Erythroblast (primary cell): ENCODE results near the gene PIP4K2A.

Experiments used
- DNase-seq, 2 experiments: peaks; one replicate each; lab custom pipeline; 2025; lab: John Stamatoyannopoulos, UW
- GATA1 ChIP-seq: IDR thresholded peaks from 2 replicates; pipeline ENCODE4 v1.6.1; 2011; ENCODE audit warnings: low read depth, mild to moderate bottlenecking, control low read depth, low read length, moderate library complexity
- POLR2A ChIP-seq: IDR thresholded peaks from 2 replicates; pipeline ENCODE4 v1.6.1; 2011; ENCODE audit warnings: mild to moderate bottlenecking, low read length

PIP4K2A gene

DNA sequence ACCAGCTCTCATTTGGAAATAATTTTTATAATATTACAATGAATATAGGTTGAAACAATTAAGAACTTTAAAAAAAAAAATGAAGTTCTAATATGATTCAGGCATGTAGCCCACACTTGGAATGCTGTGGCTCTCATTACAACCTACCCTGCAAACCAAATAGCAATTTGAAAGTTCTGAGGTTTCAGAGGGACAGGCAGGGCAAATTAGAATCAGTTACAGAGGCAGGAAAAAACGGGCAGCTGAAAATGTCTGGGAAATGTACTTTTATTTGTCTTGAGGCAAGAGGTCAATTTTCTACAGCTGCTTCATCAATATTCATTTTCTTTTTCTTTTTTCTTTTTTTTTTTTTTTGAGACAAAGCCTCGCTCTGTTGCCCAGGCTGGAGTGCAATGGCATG lies 95.3 kb downstream of the PIP4K2A start:
- TF ChIP-seq GATA1: no peak
- no peak for TF ChIP-seq POLR2A
- DNase-seq: no peak

DNA sequence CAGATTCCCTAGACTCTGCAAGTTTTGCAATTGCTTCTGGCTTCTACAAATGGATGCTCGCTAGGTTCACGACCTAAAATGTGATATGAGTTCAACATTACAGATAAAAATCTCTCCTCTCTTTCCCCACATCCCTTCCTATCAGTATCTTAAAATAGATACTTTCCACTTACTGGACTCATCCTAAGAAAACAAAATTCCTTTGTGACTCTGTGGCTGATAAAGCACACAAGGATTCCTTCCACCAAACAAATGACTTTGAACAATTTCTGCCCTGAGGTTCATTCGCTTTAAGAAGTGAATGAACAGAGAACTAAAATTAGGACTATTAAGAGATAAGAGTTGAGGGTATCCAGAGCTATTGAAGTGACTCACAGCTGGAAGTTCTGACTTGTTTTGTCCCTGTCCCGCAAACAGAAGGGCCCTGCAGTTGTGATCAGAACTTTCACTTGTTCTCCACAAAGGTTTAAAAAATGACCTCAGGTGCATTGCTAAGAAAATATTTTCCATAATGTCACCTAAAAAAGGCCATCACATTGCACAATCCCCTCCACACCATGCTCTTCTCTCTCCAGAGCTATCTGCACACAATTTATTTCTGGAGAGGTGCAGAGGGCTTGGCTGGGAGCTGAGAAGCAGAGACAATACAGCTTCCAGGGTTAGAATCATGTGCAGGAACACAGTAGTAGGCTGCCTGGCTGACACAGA lies 96.1 kb downstream of the PIP4K2A start:
- peak; percentile 25 to 35 for DNase-seq
- no peak for TF ChIP-seq POLR2A
- no peak for TF ChIP-seq GATA1

DNA sequence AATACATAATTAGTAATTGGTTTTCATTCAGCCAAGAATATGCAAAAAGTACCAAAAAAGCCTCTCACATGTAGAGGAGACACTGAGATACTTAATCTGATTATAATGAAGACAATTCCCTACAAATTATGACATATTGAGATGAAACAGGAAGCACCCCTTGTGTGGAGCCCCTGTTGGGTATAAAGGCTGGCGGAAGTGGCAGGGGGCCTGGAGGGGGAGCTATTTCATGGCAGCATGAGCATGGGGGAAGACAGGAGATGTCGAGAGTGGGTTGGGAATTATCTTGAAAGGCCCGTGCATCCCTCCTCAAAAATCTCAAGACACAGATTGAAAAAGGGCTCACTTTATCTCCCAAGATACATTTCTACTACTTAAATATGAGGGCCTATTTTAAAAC lies 96.9 kb downstream of the PIP4K2A start:
- TF ChIP-seq GATA1: no peak
- TF ChIP-seq POLR2A: no peak
- peak; percentile 28 for DNase-seq

GRCh38 chr10:22617051-22617450 lies 97.3 kb downstream of the PIP4K2A start:
- TF ChIP-seq GATA1: no peak
- no peak for TF ChIP-seq POLR2A
- no peak for DNase-seq

- TF ChIP-seq POLR2A: no peak
- no peak for TF ChIP-seq GATA1
- DNase-seq: peak; percentile 79 to 81
These were observed 98.4 kb downstream of the PIP4K2A start for GRCh38 chr10:22615819-22616499.

DNA sequence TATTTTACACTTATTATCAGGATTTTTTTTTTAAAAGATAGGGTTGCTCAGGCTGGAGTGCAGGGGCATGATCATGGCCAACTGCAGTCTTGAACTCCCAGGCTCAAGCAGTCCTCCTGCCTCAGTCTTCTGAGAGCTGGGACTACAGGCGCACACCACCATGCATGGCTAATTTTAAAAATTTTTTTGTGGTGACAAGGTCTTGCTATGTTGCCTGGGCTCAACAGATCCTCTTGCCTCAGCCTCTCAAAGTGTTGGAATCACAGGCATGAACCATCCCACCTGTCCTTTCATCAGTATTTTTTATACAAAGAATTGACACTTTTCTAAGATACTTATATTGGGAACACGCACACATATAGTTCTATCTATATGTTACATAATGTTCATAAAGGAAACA lies 99.3 kb downstream of the PIP4K2A start:
- TF ChIP-seq POLR2A (no peak), GATA1 (no peak)
- no peak for DNase-seq

DNA sequence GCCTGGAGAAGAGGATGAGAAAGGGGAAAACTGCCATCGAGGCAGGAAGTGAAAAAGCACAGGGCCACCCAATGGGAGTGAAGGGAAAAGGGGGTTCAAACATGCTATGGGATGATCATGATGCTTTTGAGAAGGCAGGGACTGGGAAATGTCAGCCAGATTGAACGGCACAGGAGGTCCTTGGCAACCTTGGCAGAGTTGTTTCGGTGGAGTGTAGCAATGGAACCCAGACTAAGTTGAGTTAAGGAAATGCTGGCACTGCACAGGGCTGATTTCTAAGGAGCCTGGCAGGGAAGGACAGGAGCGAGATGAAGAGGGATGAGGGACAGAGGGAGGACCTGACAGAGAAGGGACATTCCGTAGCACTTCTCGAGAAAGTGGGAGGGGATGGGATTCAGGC lies 101.4 kb downstream of the PIP4K2A start:
- no peak for TF ChIP-seq GATA1
- TF ChIP-seq POLR2A: no peak
- DNase-seq: no peak

- TF ChIP-seq GATA1 (no peak), POLR2A (no peak)
- no peak for DNase-seq
These were observed 102.1 kb downstream of the PIP4K2A start for GRCh38 chr10:22612318-22612717.

GRCh38 chr10:22611425-22612115 lies 102.8 kb downstream of the PIP4K2A start:
- no peak for DNase-seq
- no peak for TF ChIP-seq GATA1
- TF ChIP-seq POLR2A: no peak

- TF ChIP-seq POLR2A (no peak), GATA1 (no peak)
- DNase-seq: no peak
These were observed 103.8 kb downstream of the PIP4K2A start for GRCh38 chr10:22610610-22611009.

DNA sequence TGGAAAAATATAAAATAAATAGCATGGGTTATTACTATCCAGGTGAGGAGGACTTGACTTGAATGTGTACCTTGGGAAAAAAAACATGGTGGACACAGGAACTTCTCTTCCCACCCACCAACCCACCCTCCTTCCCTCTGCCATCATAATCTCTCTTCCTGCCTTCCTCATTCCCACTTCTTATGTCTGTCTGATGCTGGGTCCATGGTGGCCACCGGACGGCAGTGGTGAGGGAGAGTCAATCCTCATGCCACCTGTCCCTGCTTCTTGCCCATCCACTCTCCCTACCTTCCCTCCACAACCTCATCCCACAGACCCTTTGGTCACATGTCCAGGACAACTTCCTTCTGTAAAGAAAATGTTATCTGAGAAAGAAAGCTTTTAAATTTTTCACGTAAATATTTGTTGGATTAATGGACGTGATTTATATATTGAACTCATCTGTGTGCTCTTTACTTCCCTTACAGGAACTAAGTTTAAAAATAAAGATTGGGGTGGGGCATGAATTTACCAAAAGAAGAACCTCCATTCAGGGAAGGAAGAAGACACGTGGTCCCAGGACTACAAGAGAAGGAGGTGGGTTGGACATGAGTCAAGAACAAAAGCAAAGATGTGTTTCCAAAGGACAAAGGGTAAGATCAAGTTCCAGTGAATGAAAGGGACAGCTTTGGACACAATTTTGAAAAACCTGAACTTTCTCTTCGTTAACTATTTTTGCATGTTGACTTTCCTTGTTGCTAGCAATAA lies 104.5 kb downstream of the PIP4K2A start:
- TF ChIP-seq GATA1 (no peak), POLR2A (no peak)

GRCh38 chr10:22609251-22609650 lies 105.1 kb downstream of the PIP4K2A start:
- TF ChIP-seq GATA1 (no peak), POLR2A (no peak)

More for the DNA sequence above, 104.5 kb downstream of the PIP4K2A start:
- no peak for DNase-seq

GRCh38 chr10:22607261-22607660 lies 107.1 kb downstream of the PIP4K2A start:
- TF ChIP-seq GATA1: no peak
- TF ChIP-seq POLR2A: no peak
- no peak for DNase-seq

More at GRCh38 chr10:22609251-22609650, 105.1 kb downstream of the PIP4K2A start:
- DNase-seq: no peak
